Measurements from ENCODE around the gene RNF151. TPM values are rescaled to one million over a fixed set of nuclear protein-coding genes. Genes with fewer than 3 reads are reported as not detected.

The RNF151 gene
- total and polyA plus RNA-seq, 2 donors from 2014 or later: not detected

GRCh38 chr16:2002406-2003230 is 36.0 kb downstream of the RNF151 start:
- FAIRE-seq: no peak
- peaks cover 0 to 33% (median 14%) of the 10 kb centered on the region in 3 donors for H3K36me3 ChIP-seq (ENCODE audit: control insufficient read depth in 2 of 3, insufficient read depth in 3 of 3, low read length in 3 of 3)

DNA sequence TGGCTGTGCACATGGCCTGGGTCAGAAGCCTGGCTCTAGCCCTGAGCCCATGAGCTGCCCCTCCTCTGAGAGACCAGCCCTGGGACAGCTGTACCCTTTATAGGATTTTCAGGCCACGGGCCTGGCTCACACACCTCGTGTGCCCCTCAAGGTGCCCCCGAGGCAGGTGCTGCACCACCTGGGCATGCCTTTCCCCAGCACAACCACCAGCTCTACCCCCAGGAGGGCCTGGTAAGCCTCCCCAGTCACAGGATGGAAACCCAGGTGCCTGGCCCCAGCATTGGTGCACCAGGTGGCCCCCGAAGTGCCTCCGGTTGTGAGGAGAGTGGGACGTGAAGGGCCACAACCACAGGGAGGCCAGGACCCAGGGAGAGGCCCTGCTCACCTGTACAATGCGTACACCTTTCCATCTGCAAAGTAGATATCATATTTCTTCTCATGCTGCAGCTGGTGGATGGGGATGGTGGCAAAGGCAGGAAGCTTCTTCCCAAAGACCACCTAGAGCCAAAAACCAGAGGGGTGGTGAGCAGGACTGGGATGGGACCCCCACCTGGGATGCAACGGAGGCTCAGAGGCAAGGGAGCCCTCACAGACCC is 36.7 kb downstream of the RNF151 start:
- H3K27ac ChIP-seq (ENCODE audit: low read depth in 2 of 2, low read length in 2 of 2): no peak overlapping the region
- no peak overlapping the region for H3K9ac ChIP-seq (ENCODE audit: low read length in 3 of 3)
- DNase-seq (peak in 1 of 5 donors; percentile 59), FAIRE-seq (no peak)
- H3K4me1 ChIP-seq (ENCODE audit: control insufficient read depth in 2 of 3, insufficient read depth in 2 of 3, low read depth in 1 of 3, low read length in 3 of 3): peaks cover 0 to 28% (median 0%) of the 10 kb centered on the region in 3 donors
- TF ChIP-seq, protein P1, sequence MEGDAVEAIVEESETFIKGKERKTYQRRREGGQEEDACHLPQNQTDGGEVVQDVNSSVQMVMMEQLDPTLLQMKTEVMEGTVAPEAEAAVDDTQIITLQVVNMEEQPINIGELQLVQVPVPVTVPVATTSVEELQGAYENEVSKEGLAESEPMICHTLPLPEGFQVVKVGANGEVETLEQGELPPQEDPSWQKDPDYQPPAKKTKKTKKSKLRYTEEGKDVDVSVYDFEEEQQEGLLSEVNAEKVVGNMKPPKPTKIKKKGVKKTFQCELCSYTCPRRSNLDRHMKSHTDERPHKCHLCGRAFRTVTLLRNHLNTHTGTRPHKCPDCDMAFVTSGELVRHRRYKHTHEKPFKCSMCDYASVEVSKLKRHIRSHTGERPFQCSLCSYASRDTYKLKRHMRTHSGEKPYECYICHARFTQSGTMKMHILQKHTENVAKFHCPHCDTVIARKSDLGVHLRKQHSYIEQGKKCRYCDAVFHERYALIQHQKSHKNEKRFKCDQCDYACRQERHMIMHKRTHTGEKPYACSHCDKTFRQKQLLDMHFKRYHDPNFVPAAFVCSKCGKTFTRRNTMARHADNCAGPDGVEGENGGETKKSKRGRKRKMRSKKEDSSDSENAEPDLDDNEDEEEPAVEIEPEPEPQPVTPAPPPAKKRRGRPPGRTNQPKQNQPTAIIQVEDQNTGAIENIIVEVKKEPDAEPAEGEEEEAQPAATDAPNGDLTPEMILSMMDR (IDR thresholded peaks at IDR 0.05; ENCODE audit: borderline replicate concordance, extremely low read depth, insufficient read depth): no peak
- H3K9me3 ChIP-seq (ENCODE audit: control insufficient read depth in 2 of 3, insufficient read depth in 1 of 3, low read length in 3 of 3): no peaks in the 10 kb centered on the region
- intact Hi-C loops (cut with DNase I): no loop called here
- no peak overlapping the region for H3K4me3 ChIP-seq (ENCODE audit: low read length in 3 of 3)
- H3K27me3 ChIP-seq (ENCODE audit: control insufficient read depth, insufficient read depth, low read length): no peaks in the 10 kb centered on the region
- peaks cover 0 to 31% (median 10%) of the 10 kb centered on the region in 3 donors for H3K36me3 ChIP-seq (ENCODE audit: control insufficient read depth in 2 of 3, insufficient read depth in 3 of 3, low read length in 3 of 3)

More at GRCh38 chr16:2002406-2003230, 36.0 kb downstream of the RNF151 start:
- TF ChIP-seq, protein P1 (IDR thresholded peaks at IDR 0.05; ENCODE audit: borderline replicate concordance, extremely low read depth, insufficient read depth): no peak
- no peaks in the 10 kb centered on the region for H3K27me3 ChIP-seq (ENCODE audit: control insufficient read depth, insufficient read depth, low read length)
- no peak overlapping the region for H3K9ac ChIP-seq (ENCODE audit: low read length in 3 of 3)
- no peak overlapping the region for H3K4me3 ChIP-seq (ENCODE audit: low read length in 3 of 3)
- H3K9me3 ChIP-seq (ENCODE audit: control insufficient read depth in 2 of 3, insufficient read depth in 1 of 3, low read length in 3 of 3): no peaks in the 10 kb centered on the region
- H3K27ac ChIP-seq (ENCODE audit: low read depth in 2 of 2, low read length in 2 of 2): no peak overlapping the region
- H3K4me1 ChIP-seq (ENCODE audit: control insufficient read depth in 2 of 3, insufficient read depth in 2 of 3, low read depth in 1 of 3, low read length in 3 of 3): peaks cover 0 to 21% (median 0%) of the 10 kb centered on the region in 3 donors
- intact Hi-C loops (cut with DNase I): no loop called here
- peak in 1 of 5 donors; percentile 75 for DNase-seq

GRCh38 chr16:2003827-2004641 is 37.4 kb downstream of the RNF151 start:
- H3K4me1 ChIP-seq (ENCODE audit: control insufficient read depth in 2 of 3, insufficient read depth in 2 of 3, low read depth in 1 of 3, low read length in 3 of 3): peaks cover 0 to 34% (median 3%) of the 10 kb centered on the region in 3 donors
- DNase-seq: peak; percentile 93 to 96 (median 95)
- FAIRE-seq: no peak
- intact Hi-C loops (cut with DNase I): no loop called here
- H3K9ac ChIP-seq (ENCODE audit: low read length in 3 of 3): no peak overlapping the region
- no peaks in the 10 kb centered on the region for H3K9me3 ChIP-seq (ENCODE audit: control insufficient read depth in 2 of 3, insufficient read depth in 1 of 3, low read length in 3 of 3)
- no peak overlapping the region for H3K27ac ChIP-seq (ENCODE audit: low read depth in 2 of 2, low read length in 2 of 2)
- TF ChIP-seq, protein P1 (IDR thresholded peaks at IDR 0.05; ENCODE audit: borderline replicate concordance, extremely low read depth, insufficient read depth): peak; percentile 95
- peaks cover 0 to 31% (median 10%) of the 10 kb centered on the region in 3 donors for H3K36me3 ChIP-seq (ENCODE audit: control insufficient read depth in 2 of 3, insufficient read depth in 3 of 3, low read length in 3 of 3)
- H3K27me3 ChIP-seq (ENCODE audit: control insufficient read depth, insufficient read depth, low read length): no peaks in the 10 kb centered on the region
- H3K4me3 ChIP-seq (ENCODE audit: low read length in 3 of 3): no peak overlapping the region
